Gastroesophageal sphincter (tissue), 4 donors: ENCODE data around the gene PAQR3. TPM values are rescaled to one million over a fixed set of nuclear protein-coding genes. Genes with fewer than 3 reads are reported as not detected.
A peak's percentile ranks its signal among the peaks of the same experiment; 100 is the strongest.

Source experiments
- ATAC-seq: fragments of 150-250 bp; one replicate; pipeline ENCODE4 v1.9.1; 2016; ENCODE audit warnings: mild to moderate bottlenecking, moderate library complexity
- H3K27ac ChIP-seq, 4 donors: fragments of 200-600 bp; sonication (generic) in 3 of 4; 1 replicate in 3 of 4; 2 replicates in 1 of 4; pipeline ENCODE4 v1.5.1; 2016 to 2019
- H3K27me3 ChIP-seq: fragments of 200-600 bp; sonication (generic); one replicate; pipeline ENCODE4 v1.5.1; 2019
- H3K36me3 ChIP-seq, 2 donors: fragments of 200-600 bp; sonication (generic); one replicate each; pipeline ENCODE4 v1.5.1; 2019; ENCODE audit warnings: control low read depth in 1 of 2
- H3K4me1 ChIP-seq, 3 donors: fragments of 200-600 bp; sonication (generic); 1 replicate in 2 of 3; 2 replicates in 1 of 3; pipeline ENCODE4 v1.5.1; 2016 to 2019; ENCODE audit warnings: control low read depth in 2 of 3
- H3K4me3 ChIP-seq, 2 donors: fragments of 200-600 bp; sonication (generic); one replicate each; pipeline ENCODE4 v1.5.1; 2019; ENCODE audit warnings: mild to moderate bottlenecking in 1 of 2, moderate library complexity in 1 of 2
- H3K9me3 ChIP-seq, 3 donors: fragments of 200-600 bp; sonication (generic); one replicate each; pipeline ENCODE4 v1.5.1; 2017 to 2019; ENCODE audit warnings: control low read depth in 2 of 3
- CTCF ChIP-seq, 4 experiments: fragments of 200-600 bp in 2 of 4; fragments of 450-650 bp in 2 of 4; sonication (generic) in 1 of 4; IDR thresholded peaks; one replicate each; pipeline ENCODE4 v1.5.1; 2017 to 2019; ENCODE audit warnings: antibody characterized with exemption in 4 of 4, mild to moderate bottlenecking in 2 of 4, moderate library complexity in 2 of 4
- EP300 ChIP-seq: sonication (generic); formaldehyde crosslinking; IDR thresholded peaks from one replicate; pipeline ENCODE4 v1.6.1; 2017; ENCODE audit warnings: antibody characterized with exemption, mild to moderate bottlenecking
- POLR2A ChIP-seq, 2 donors: fragments of 450-650 bp; IDR thresholded peaks; one replicate each; pipeline ENCODE4 v1.6.1; 2017; ENCODE audit warnings: antibody characterized with exemption in 2 of 2, mild to moderate bottlenecking in 2 of 2, moderate library complexity in 1 of 2
- POLR2AphosphoS5 ChIP-seq: sonication (generic); formaldehyde crosslinking; IDR thresholded peaks from one replicate; pipeline ENCODE4 v1.6.1; 2017; ENCODE audit warnings: antibody characterized with exemption
- WGBS, 2 donors: methylation state at CpG; one replicate each; pipeline ENCODE4 v1.1.5; 2018; ENCODE audit warnings: low coverage in 1 of 2; 5-methylcytosine and 5-hydroxymethylcytosine counted together
- small RNA-seq, 4 donors: library from RNA; depleted of rRNA; stranded (forward); fragments of <200 nt; gene quantifications; one replicate each; pipeline ENCODE3, GENCODE V24; 2016
- total RNA-seq, 4 donors: library from RNA; depleted of rRNA; stranded (reverse); fragments of >200 nt; gene quantifications; one replicate each; pipeline ENCODE4 v1.1.0, GENCODE V29; 2016

PAQR3 gene
- total RNA-seq, 4 donors from 2014 or later: 22.8 to 76.0 (median 48.0) TPM

DNA sequence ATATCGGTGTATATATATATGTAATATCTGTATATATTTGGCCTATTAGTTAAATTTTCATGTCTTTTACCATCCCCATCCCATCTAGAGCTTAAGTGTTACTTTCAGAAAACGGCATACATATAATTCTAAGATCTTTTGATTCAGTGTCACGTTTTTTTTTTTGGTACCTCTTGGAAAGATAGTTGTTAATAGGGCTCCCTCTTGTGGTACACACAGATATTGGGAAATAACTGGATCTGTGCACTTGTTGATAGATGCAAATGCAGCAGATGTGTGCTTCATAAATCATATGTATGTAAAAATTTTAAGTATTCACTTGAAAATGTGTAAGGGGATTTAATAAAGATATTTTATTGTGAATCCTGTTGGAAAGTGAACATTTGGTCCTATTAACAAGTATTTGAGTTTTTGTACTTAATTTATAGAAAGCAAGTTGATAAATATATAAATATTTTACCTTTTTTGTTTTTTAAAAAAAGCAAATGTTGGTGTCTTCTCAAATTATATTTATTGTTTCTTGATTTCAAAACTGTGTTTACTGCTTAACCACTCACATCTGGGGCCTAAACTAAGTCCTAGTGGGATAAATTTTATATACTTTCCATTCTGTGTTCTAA lies 74.7 kb downstream of the PAQR3 start:
- ATAC-seq: no peak
- H3K4me1 ChIP-seq: peaks cover 0 to 7% (median 0%) of the 10 kb centered on the region in 3 donors
- WGBS, 2 donors: 33 to 37% methylated on average over 3 of the region's 3 CpGs
- H3K27ac ChIP-seq: no peak overlapping the region
- no peaks in the 10 kb centered on the region for H3K27me3 ChIP-seq
- H3K4me3 ChIP-seq: no peak overlapping the region
- no peaks in the 10 kb centered on the region for H3K9me3 ChIP-seq
- TF ChIP-seq POLR2AphosphoS5: no peak
- TF ChIP-seq CTCF (IDR thresholded peaks at IDR 0.05): peak; percentile 69 to 85 (median 74)
- H3K36me3 ChIP-seq: peaks cover 0 to 47% of the 10 kb centered on the region in 2 donors

- H3K27ac ChIP-seq: peak overlapping the region in 1 of 4 donors; percentile 2
- ATAC-seq: no peak
- no peaks in the 10 kb centered on the region for H3K27me3 ChIP-seq
- H3K4me1 ChIP-seq: peaks cover 0 to 7% (median 0%) of the 10 kb centered on the region in 3 donors
- H3K9me3 ChIP-seq: no peaks in the 10 kb centered on the region
- WGBS, 2 donors: 54 to 61% methylated on average over 2 of the region's 2 CpGs
- no peak overlapping the region for H3K4me3 ChIP-seq
- peaks cover 0 to 43% of the 10 kb centered on the region in 2 donors for H3K36me3 ChIP-seq
- no peak for TF ChIP-seq POLR2AphosphoS5
- no peak for TF ChIP-seq CTCF (IDR thresholded peaks at IDR 0.05)
- no peak for TF ChIP-seq POLR2A (IDR thresholded peaks at IDR 0.05)
- TF ChIP-seq EP300: no peak
Observed at GRCh38 chr4:78863991-78864390, 75.2 kb downstream of the PAQR3 start.

- Histone ChIP-seq H3K9me3 (no peaks in the 10 kb centered on the region), H3K4me1 (peaks cover 0 to 7% (median 0%) of the 10 kb centered on the region in 3 donors), H3K27me3 (no peaks in the 10 kb centered on the region), H3K27ac (peak overlapping the region in 1 of 4 donors; percentile 2), H3K36me3 (peaks cover 0 to 37% of the 10 kb centered on the region in 2 donors), H3K4me3 (no peak overlapping the region)
- WGBS, 2 donors: 82 to 85% methylated on average over 5 of the region's 5 CpGs
- no peak for TF ChIP-seq EP300
- TF ChIP-seq POLR2AphosphoS5: no peak
- TF ChIP-seq CTCF (IDR thresholded peaks at IDR 0.05): no peak
- no peak for TF ChIP-seq POLR2A (IDR thresholded peaks at IDR 0.05)
- ATAC-seq: no peak
Observed at GRCh38 chr4:78863254-78863869, 75.9 kb downstream of the PAQR3 start.

- Histone ChIP-seq H3K27me3 (no peaks in the 10 kb centered on the region), H3K36me3 (peaks cover 0 to 27% of the 10 kb centered on the region in 2 donors), H3K27ac (no peak overlapping the region), H3K4me3 (no peak overlapping the region), H3K4me1 (peaks cover 0 to 7% (median 0%) of the 10 kb centered on the region in 3 donors), H3K9me3 (no peaks in the 10 kb centered on the region)
- 88 to 92% methylated on average over 1 to 2 of the region's 2 CpGs for WGBS, 2 donors
- no peak for ATAC-seq
- TF ChIP-seq CTCF (IDR thresholded peaks at IDR 0.05) (no peak), POLR2AphosphoS5 (no peak), EP300 (no peak), POLR2A (IDR thresholded peaks at IDR 0.05) (no peak)
Observed at GRCh38 chr4:78862314-78862737, 76.9 kb downstream of the PAQR3 start.

Small RNA genes lying within 50 kb of the gene (small RNA-seq; reads per million reads assigned to genes)
- 0 reads per million in 4 donors for gene RN7SL127P

Other genes starting within 250 kb of the PAQR3 start
- gene BMP2K, start 163.1 kb downstream of the PAQR3 start, total RNA-seq: 10 to 100 TPM; 44.6 to 70.5 (median 48.7) TPM